GM18507 (cell line): ENCODE data around the gene SYTL5.

Source experiments
- DNase-seq: peaks from one replicate; pipeline ENCODE4 v3.0.0; 2011; ENCODE audit warnings: low read depth; ENCODE audit not compliant: insufficient read length; ENCODE audit errors: extremely low spot score
- FAIRE-seq: peaks from 2 replicates; lab custom pipeline; 2011; peaks lifted over from hg19 to GRCh38; lab: Jason Lieb, UNC

Gene SYTL5

DNA sequence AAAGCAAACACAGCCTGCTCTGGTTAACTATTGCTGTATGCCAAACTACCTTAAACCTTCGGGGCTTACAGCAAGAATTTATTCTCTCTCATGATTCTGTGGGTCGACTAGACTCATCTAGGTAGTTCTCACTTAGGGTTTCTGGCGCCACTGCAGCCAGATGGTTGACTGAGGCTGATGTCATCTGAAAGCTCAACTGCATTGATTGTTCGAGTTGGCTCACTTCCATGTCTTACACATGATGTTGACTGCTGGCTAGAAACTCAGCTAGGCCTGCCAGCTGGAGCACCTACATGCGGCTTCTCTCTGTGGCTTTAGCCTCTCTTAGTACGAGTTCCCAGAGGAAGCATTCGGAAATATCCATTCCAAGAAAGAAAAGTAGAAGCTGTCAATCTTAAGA, 111.1 kb downstream of the SYTL5 start:
- no peak for FAIRE-seq
- no peak for DNase-seq

- FAIRE-seq: no peak
- DNase-seq: no peak
Measured at GRCh38 chrX:38124000-38124399, 117.6 kb downstream of the SYTL5 start.

DNA sequence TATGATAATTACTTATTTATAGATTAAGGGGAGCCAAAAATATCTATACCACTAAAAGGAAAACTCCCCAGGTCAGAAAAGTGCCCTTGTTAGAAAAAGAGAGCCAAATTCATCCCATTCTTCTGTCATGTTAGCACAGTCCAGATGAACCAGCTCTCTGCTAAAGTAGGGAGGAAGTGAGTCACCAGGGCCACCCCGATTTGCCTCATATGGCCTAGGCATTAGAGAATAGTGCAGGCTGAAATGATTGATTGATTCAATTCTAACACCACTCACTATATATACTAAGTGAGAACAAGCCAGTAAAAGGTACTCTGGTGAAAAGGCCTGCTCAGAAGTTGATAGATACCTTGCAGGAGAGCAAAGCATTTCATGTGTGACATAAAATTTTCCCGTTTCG, 119.8 kb downstream of the SYTL5 start:
- no peak for FAIRE-seq
- DNase-seq: no peak

DNA sequence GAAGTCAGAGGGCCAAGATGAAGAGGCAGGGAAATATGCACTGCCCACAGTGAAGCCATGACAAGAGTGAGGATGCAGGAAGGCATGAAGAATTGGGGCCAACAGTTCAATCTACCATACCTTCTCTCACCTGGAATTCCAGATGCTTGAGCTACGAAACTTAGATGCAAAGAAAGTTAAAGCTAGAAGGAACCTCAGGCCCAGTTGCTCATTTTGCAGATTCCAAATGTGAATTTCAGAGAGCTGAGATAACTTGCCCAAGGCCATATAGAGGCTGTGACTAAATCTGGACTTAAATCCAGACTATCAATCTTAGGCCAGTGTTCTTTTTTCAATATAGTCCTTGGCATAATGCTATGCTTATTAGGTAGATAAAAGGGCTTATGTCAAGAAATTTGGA, 121.6 kb downstream of the SYTL5 start:
- no peak for DNase-seq
- FAIRE-seq: no peak

DNA sequence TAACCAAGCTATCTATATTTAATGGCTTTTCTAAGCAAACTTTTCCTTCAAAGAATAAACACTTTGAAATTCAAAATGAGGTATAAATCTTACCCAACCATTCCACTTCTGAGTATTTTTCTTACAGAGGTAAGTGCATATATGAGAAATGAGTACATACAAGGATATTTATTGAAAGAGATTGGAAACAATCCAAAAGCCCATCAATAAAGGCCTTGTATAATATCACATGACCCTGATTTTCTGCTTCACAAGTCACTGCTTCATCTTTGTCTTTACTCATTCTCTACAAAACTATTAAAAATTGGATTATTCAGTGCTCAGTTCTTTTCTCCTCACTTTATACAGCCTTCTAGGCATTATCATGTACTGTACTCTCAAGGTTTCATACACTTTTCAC, 123.0 kb downstream of the SYTL5 start:
- no peak for DNase-seq
- no peak for FAIRE-seq

DNA sequence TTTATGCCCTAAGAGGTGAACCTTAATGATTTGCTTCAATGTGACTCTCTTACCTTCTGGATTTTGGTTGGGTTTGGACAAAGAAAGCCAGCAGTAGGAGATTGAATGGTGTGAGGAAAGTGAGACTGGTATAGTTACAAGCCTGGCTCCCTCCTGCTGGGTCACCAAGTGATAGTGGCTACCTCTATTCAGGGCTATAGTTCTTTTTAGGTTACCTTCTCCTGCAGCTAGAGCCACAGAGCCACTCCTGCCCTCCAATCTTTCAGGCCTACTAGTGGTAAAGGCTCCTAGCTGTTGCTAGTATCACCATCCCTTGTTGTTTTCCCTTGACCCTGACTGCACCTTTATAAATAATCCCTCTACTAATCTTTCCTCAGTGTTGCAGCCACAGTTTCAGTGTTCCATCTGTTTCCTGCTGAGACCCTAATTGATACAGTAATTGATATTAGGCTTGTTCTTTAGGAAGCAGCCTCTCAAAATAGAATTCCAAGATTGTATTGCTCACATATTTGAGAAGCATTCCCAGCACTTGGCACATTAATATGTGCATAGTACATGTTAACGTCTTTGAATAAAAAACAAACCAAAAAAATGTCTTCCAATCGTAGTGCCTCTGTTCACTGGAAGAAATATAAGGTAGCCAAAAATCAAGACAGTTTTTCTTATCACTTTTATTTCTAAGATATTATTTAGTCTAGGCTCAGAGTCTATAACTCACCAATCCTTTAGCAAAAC, 132.0 kb downstream of the SYTL5 start:
- FAIRE-seq: no peak
- DNase-seq: no peak

DNA sequence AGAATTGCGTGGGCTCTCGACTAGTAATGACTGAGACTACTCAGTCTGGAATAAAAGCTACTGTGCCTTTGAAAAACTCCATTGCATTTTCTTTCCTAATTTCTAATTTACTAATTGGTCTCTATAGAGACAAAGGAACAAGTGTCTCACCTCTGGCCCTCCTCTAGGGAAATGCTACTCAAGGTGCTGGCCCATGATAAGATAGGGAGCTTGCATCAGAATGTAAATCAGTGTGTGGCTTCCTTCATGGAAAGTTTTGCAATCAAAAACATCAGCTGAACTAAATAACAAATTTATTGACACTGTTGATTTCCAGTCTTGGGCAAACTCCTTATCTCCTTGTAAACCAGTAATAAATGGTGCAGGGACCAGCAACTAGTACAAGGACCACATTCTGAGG, 132.5 kb downstream of the SYTL5 start:
- no peak for FAIRE-seq

DNA sequence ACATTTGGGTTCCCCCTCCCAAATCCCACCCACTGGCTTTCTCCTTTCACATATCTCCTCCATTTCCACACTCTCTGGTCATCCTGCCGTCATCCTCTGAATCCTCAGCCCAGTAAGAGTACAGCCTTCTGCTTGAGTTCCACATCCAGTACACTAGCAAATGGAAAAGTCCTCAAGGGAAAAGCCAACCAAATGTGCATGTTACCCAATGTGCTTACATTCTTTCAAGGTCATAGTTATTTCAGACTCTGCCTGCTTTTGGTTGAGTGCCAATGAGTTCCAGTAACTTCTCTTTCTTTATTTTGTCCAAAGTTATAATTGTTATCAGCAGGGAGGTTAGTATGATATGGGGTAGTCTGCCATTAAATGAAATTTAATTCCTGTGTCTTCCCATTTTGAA, 136.3 kb downstream of the SYTL5 start:
- FAIRE-seq: no peak
- no peak for DNase-seq

More for the DNA sequence above, 132.5 kb downstream of the SYTL5 start:
- no peak for DNase-seq

- FAIRE-seq: no peak
- no peak for DNase-seq
Measured at GRCh38 chrX:38149016-38149415, 142.7 kb downstream of the SYTL5 start.

DNA sequence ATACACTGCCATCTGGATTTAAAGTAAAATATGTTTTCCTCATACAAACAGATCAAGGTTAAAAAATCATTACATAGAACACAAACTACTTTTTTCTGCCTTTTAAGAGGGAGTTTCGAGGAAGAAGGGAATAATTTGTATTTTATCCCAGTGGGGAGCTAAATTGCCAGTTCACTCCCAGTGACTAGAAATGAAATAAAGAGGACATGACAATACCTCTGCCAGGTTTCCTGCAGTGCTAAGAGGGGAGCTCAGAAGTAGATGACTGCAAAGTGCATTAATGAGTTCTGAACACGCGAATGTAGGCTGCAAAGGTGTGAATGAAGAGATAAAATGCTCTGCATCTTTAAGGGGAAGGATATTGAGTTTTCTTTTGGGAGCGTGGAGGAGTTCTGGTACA, 144.6 kb downstream of the SYTL5 start:
- DNase-seq: no peak
- no peak for FAIRE-seq

DNA sequence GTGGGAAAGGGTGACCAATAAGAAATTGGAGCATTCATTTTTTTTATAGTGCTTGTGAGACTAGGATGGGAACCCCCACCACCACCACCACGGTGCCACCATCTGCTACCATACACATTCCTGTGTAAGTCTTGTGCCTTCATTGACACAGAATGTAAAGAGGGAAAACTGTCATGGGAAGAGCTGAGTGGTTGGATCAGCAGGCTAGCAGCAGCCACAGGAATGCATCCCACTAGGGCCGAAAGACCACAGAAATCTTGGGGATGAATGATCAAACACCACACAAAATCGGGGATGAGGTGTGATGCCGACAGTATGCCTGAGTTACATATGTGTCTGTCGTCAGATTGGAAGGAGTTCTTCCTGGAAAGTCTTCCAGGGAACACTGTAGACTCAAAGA, 145.1 kb downstream of the SYTL5 start:
- FAIRE-seq: no peak
- no peak for DNase-seq

DNA sequence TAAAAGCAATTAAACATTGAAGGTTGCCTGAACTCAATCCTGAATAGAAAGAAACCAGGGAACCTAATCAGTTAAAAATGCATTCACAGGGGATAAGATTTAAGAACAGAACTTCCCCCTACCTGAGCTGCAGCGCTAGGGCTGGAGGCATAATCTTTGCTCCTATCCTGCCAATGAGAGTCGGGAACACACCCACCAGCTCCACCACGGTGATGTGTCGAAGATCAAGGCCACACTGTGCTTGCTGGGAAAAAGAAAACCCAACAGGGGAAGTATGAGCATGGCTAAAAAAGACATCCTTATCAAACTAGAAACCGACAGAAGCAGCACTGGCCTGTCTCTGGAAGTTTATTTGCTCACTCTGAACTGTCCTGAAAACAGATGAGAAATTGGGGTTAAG, 148.0 kb downstream of the SYTL5 start:
- DNase-seq: no peak
- FAIRE-seq: no peak

DNA sequence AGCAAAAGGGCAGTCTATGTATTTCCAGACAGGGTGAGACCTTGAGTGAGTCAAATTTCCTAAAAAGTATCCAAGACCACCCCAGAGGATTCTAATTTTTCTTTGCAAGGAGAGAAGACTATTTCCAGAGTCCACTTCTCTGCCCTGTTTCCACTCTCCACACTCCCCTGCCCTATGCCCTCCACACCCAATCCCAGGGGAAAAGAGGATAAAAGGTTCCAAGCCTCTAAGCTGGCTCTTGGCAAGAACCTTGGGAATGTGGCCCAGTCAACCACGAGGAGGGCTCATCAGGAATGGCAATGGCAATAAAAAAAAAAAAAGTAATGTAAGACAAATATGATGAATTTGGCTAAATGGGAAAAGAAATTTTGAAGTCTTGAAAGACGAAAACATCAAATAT, 148.5 kb downstream of the SYTL5 start:
- no peak for FAIRE-seq
- DNase-seq: no peak

DNA sequence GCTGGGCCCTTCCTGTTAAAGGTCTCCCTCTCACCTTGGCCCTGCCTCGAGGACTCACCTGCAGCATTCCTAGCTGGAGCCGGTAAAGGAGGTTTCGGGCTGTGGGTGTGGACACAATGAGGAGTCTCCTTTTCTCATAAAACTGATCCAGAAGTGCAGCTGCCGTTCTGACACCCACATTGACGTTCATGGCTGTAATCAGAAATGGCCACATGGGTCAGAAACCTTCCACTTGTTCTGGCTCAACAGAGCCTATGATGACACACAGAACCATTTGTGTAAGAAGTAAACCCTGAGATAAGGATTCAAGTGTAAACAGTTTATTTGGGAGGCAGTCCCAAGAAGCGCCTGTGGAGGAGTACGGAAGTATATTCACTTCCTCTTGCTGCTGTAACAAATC, 150.5 kb downstream of the SYTL5 start:
- FAIRE-seq (no peak), DNase-seq (no peak)

GRCh38 chrX:38163193-38163592, 156.8 kb downstream of the SYTL5 start:
- FAIRE-seq: no peak

DNA sequence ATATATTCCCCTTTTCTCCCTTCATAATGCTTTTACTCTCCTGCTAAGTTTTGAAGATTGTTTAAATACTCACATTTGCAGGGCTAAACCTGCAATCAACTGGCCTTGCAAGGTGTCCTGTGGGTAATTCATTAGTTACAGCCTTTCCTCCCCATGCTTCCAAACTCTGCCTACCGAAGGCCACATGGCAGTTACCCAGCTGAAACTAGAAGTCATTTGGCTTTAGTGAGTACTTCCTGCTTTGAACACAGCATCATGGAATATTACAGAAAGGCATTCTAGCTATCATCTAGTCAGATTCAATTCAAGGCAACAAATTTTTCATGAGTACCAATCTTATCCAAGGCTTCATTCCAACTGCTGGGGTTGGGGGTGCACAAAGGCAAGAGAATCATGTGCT, 158.7 kb downstream of the SYTL5 start:
- FAIRE-seq (no peak), DNase-seq (no peak)

More at GRCh38 chrX:38163193-38163592, 156.8 kb downstream of the SYTL5 start:
- DNase-seq: no peak

GRCh38 chrX:38166478-38167083, 160.2 kb downstream of the SYTL5 start:
- DNase-seq (no peak), FAIRE-seq (no peak)

DNA sequence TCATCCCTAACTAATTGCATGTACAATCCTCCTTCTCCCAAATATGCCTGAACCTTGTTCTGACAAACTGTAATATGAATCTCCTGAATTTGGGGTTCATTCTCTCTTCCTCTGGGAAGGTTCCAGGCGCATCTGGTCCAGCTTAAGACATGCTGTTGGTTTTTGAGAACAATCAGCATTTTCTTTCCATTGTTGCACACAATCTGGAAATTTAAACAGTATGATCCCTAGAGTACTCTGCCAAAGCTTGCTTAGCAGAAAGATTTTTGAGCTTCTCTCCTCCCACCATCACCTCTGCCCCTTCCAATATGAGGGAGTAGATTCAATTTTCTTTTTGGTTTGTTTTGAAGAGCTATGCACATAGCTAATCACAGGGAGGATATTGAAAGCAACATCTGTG, 164.2 kb downstream of the SYTL5 start:
- DNase-seq (no peak), FAIRE-seq (no peak)

- DNase-seq: no peak
- FAIRE-seq: no peak
Measured at GRCh38 chrX:38172596-38172995, 166.2 kb downstream of the SYTL5 start.

DNA sequence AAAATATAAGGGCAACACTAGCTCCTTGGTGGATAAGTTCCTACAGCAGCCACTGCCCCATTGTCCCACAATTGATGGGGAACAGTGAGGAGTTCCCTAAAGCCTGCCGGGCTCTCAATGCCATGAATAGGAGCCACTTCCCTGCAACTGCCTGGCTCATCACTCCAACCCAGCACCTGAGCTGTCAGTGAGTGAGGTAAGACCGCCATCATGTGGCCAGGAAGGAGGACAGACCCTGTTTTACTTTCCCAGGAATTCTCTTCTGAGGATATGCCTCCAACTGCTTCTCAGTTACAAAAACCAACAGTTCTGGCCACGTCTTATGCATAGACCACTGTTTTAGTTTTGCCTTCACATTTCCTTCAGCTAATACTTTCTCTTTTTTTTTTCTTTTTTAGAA, 168.8 kb downstream of the SYTL5 start:
- no peak for DNase-seq

GRCh38 chrX:38178396-38178795, 172.0 kb downstream of the SYTL5 start:
- no peak for DNase-seq
- no peak for FAIRE-seq

More for the DNA sequence above, 168.8 kb downstream of the SYTL5 start:
- FAIRE-seq: no peak
